ENCODE data around the gene AQP3. TPM values are rescaled to one million over a fixed set of nuclear protein-coding genes. Genes with fewer than 3 reads are reported as not detected.

The AQP3 gene
- total RNA-seq, 4 donors from 2014 or later: 1,484 to 2,988 (median 2,291) TPM

DNA sequence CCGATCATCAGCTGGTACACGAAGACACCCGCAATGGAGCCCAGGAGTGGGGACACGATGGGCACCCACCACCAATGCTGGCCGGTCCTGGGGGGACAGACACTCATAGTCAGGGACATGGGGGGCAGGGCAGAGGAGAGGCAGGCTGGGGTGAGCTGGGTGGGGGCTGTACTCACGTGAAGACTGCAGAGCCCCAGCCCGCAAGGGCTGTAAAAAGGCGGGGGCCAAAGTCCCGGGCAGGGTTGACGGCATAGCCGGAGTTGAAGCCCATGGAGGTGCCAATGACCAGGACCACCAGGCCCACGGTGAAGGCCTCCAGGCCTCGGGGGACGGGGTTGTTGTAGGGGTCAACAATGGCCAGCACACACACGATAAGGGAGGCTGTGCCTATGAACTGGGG is 5.3 kb downstream of the AQP3 start:
- H3K4me3 ChIP-seq: peak overlapping the region in 3 of 4 donors; percentile 70 to 78 (median 72)
- H3K27me3 ChIP-seq: no peaks in the 10 kb centered on the region
- intact Hi-C loops (cut with DNase I): no loop called here
- H3K9me3 ChIP-seq: no peaks in the 10 kb centered on the region
- no peak for DNase-seq
- peaks cover 16 to 40% (median 24%) of the 10 kb centered on the region in 3 donors for H3K36me3 ChIP-seq
- H3K27ac ChIP-seq: peak overlapping the region; percentile 75 to 92 (median 92)
- 81 to 91% methylated on average over 5 to 7 of the region's 15 CpGs for WGBS, 2 donors
- peaks cover 32 to 99% (median 50%) of the 10 kb centered on the region in 3 donors for H3K4me1 ChIP-seq
- TF ChIP-seq CTCF (IDR thresholded peaks at IDR 0.05) (no peak), POLR2A (IDR thresholded peaks at IDR 0.05) (no peak)

- Histone ChIP-seq H3K36me3 (peaks cover 16 to 40% (median 19%) of the 10 kb centered on the region in 3 donors), H3K27me3 (peaks cover 0 to 5% (median 0%) of the 10 kb centered on the region in 4 donors), H3K4me1 (peaks cover 41 to 100% (median 55%) of the 10 kb centered on the region in 3 donors), H3K9me3 (no peaks in the 10 kb centered on the region), H3K4me3 (no peak overlapping the region), H3K27ac (peak overlapping the region; percentile 78 to 92 (median 92))
- no peak for TF ChIP-seq CTCF (IDR thresholded peaks at IDR 0.05)
- TF ChIP-seq POLR2A (IDR thresholded peaks at IDR 0.05): peak in 1 of 4 donors; percentile 15
- no peak for DNase-seq
- WGBS, 2 donors: 100% methylated on average over 1 of the region's 1 CpG
- intact Hi-C loops (cut with DNase I): no loop called here
Observed at GRCh38 chr9:33440609-33441008, 6.8 kb downstream of the AQP3 start.

DNA sequence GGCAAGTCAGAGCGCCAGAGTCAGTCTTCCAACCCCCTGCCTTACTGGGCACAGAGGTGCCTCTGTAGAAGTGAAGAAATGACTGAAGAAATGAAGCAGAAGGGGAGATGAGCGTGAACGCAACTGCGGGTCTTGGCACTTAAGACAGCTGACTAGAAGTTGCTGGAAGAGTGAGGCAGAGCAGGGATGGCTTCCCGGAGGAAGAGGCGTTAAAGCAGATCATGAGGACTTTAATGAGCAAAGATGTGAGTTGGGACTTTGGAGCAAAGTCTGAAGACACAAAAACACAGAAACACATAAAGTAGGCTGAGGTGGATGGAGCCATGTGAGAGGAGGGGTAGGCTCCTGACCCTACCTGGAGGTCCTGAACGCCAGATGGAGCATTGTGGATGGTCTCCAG is 7.2 kb downstream of the AQP3 start:
- H3K4me1 ChIP-seq: peaks cover 41 to 100% (median 55%) of the 10 kb centered on the region in 3 donors
- no peak for TF ChIP-seq POLR2A (IDR thresholded peaks at IDR 0.05)
- no peak for TF ChIP-seq CTCF (IDR thresholded peaks at IDR 0.05)
- no peak overlapping the region for H3K4me3 ChIP-seq
- no peak for DNase-seq
- intact Hi-C loops (cut with DNase I): no loop called here
- H3K27ac ChIP-seq: peak overlapping the region; percentile 78 to 92 (median 92)
- peaks cover 0 to 5% (median 0%) of the 10 kb centered on the region in 4 donors for H3K27me3 ChIP-seq
- peaks cover 14 to 40% (median 17%) of the 10 kb centered on the region in 3 donors for H3K36me3 ChIP-seq
- no peaks in the 10 kb centered on the region for H3K9me3 ChIP-seq
- WGBS, 2 donors: 76 to 84% methylated on average over 7 of the region's 7 CpGs

GRCh38 chr9:33439731-33440130 is 7.7 kb downstream of the AQP3 start:
- peaks cover 41 to 100% (median 55%) of the 10 kb centered on the region in 3 donors for H3K4me1 ChIP-seq
- 8 to 38% methylated on average over 2 to 3 of the region's 6 CpGs for WGBS, 2 donors
- peaks cover 0 to 5% (median 0%) of the 10 kb centered on the region in 4 donors for H3K27me3 ChIP-seq
- TF ChIP-seq POLR2A (IDR thresholded peaks at IDR 0.05) (peak in 1 of 4 donors; percentile 9), CTCF (IDR thresholded peaks at IDR 0.05) (no peak)
- intact Hi-C loops (cut with DNase I): no loop called here
- no peaks in the 10 kb centered on the region for H3K9me3 ChIP-seq
- no peak overlapping the region for H3K4me3 ChIP-seq
- H3K27ac ChIP-seq: peak overlapping the region; percentile 78 to 92 (median 92)
- H3K36me3 ChIP-seq: peaks cover 11 to 40% (median 12%) of the 10 kb centered on the region in 3 donors
- DNase-seq: no peak

GRCh38 chr9:33438926-33439680 is 8.3 kb downstream of the AQP3 start:
- Histone ChIP-seq H3K9me3 (no peaks in the 10 kb centered on the region), H3K4me1 (peaks cover 41 to 100% (median 55%) of the 10 kb centered on the region in 3 donors), H3K4me3 (no peak overlapping the region), H3K27me3 (peaks cover 0 to 5% (median 0%) of the 10 kb centered on the region in 4 donors), H3K36me3 (peaks cover 10 to 38% (median 11%) of the 10 kb centered on the region in 3 donors), H3K27ac (peak overlapping the region; percentile 78 to 92 (median 92))
- TF ChIP-seq CTCF (IDR thresholded peaks at IDR 0.05) (no peak), POLR2A (IDR thresholded peaks at IDR 0.05) (no peak)
- no peak for DNase-seq
- intact Hi-C loops (cut with DNase I): no loop called here
- 60 to 69% methylated on average over 6 to 7 of the region's 7 CpGs for WGBS, 2 donors
